ENCODE measurements around the gene VPS36. TPM values are rescaled to one million over a fixed set of nuclear protein-coding genes. Genes with fewer than 3 reads are reported as not detected.

The VPS36 gene
- total and polyA plus RNA-seq, 2 of the 8 experiments (the other 6 are each of a cell fraction or from before 2014, with no cell fraction given): 14.1 to 19.8 TPM

- ChIA-PET POLR2A (ENCODE audit: partially characterized antibody) (no interaction called here), CTCF (ENCODE audit: partially characterized antibody) (interaction anchor here (1.1 kb wide), 1 partner anchor 19 kb away, joined by 3 read pairs; no protein-coding TSS in a partner anchor)
- H3K9ac ChIP-seq (replicated peaks in 1 of 4; ENCODE audit: extremely low read depth in 1 of 4, low read depth in 3 of 4, low read length in 3 of 4): no peak overlapping the region
- H3K23me2 ChIP-seq (ENCODE audit: low read depth, low read length): no peaks in the 10 kb centered on the region
- H3K79me1 ChIP-seq (ENCODE audit: low read depth, low read length): no peaks in the 10 kb centered on the region
- H3K9me3 ChIP-seq (ENCODE audit: insufficient read depth in 2 of 2, low read depth in 1 of 2, low read length in 1 of 2): no peaks in the 10 kb centered on the region
- DNase-seq (ENCODE audit: low read depth in 1 of 2, low spot score in 2 of 2) (no peak), FAIRE-seq (no peak)
- no peak overlapping the region for H3K14ac ChIP-seq (ENCODE audit: insufficient read length)
- H2BK15ac ChIP-seq (ENCODE audit: low read length): no peak overlapping the region
- H3K23ac ChIP-seq (ENCODE audit: insufficient read length): no peak overlapping the region
- H3K27ac ChIP-seq (ENCODE audit: low read depth, low read length): no peak overlapping the region
- H2BK5ac ChIP-seq (ENCODE audit: low read depth, low read length): no peak overlapping the region
- H4K5ac ChIP-seq (ENCODE audit: insufficient read length, low read depth, low read length): no peak overlapping the region
- no peaks in the 10 kb centered on the region for H3K27me3 ChIP-seq (replicated peaks in 1 of 4; ENCODE audit: control insufficient read depth in 3 of 4, extremely low read depth in 1 of 4, insufficient read depth in 3 of 4, low read length in 3 of 4)
- H2BK120ac ChIP-seq (replicated peaks; ENCODE audit: low read depth, low read length): no peak overlapping the region
- H2BK12ac ChIP-seq (ENCODE audit: low read depth, low read length): no peak overlapping the region
- H4K8ac ChIP-seq (ENCODE audit: extremely low read depth, insufficient read depth, low read length): no peak overlapping the region
- no peak overlapping the region for H3K18ac ChIP-seq (ENCODE audit: extremely low read depth, low read length)
- no peaks in the 10 kb centered on the region for H3K79me2 ChIP-seq (ENCODE audit: control insufficient read depth in 1 of 2, insufficient read depth in 2 of 2, low read length in 2 of 2)
- H2AK5ac ChIP-seq (ENCODE audit: low read depth, low read length): no peak overlapping the region
- no peak overlapping the region for H3K4me3 ChIP-seq (ENCODE audit: extremely low read depth in 1 of 4, insufficient read depth in 2 of 4, low read depth in 3 of 4, low read length in 4 of 4)
- no peak overlapping the region for H2AFZ ChIP-seq (ENCODE audit: low read length)
- H2BK20ac ChIP-seq (ENCODE audit: low read length): no peak overlapping the region
- no peak overlapping the region for H4K91ac ChIP-seq (replicated peaks; ENCODE audit: insufficient read length, low read length)
- WGBS, 2 experiments (ENCODE audit: extremely low coverage in 1 of 2, insufficient coverage in 1 of 2, insufficient read length in 1 of 2, insufficient replicate concordance in 2 of 2, low coverage in 1 of 2, low lambda C conversion rate in 2 of 2, missing lambda C conversion rate in 1 of 2): 90% methylated on average over 2 of the region's 2 CpGs; no CpG with 5 or more reads in 1 of the 2 experiments
- peaks cover 0 to 20% (median 4%) of the 10 kb centered on the region in 4 experiments; a peak in 5 of 8 replicates for H3K36me3 ChIP-seq (ENCODE audit: control insufficient read depth in 2 of 4, insufficient read depth in 4 of 4, low read length in 3 of 4)
- no peaks in the 10 kb centered on the region for H4K20me1 ChIP-seq (replicated peaks in 1 of 2; ENCODE audit: control insufficient read depth in 1 of 2, insufficient read depth in 2 of 2, low read length in 2 of 2)
- H3K4me2 ChIP-seq (ENCODE audit: insufficient read depth in 1 of 2, low read depth in 2 of 2, low read length in 2 of 2): no peak overlapping the region
- H3K4ac ChIP-seq (replicated peaks; ENCODE audit: insufficient read length, low read depth, low read length): no peak overlapping the region
- no peak overlapping the region for H3K56ac ChIP-seq (replicated peaks; ENCODE audit: insufficient read length, low read depth, low read length)
- no peaks in the 10 kb centered on the region for H3K4me1 ChIP-seq (replicated peaks in 1 of 4; ENCODE audit: control insufficient read depth in 3 of 4, insufficient read depth in 4 of 4, low read length in 3 of 4)
- TF ChIP-seq CBX8 (IDR thresholded peaks at IDR 0.05; ENCODE audit: borderline replicate concordance, low read depth, low read length): no peak
- TF ChIP-seq USF2 (IDR thresholded peaks at IDR 0.05; ENCODE audit: low read length): no peak
- no peak for TF ChIP-seq GABPA (IDR thresholded peaks at IDR 0.05; ENCODE audit: borderline replicate concordance, insufficient read depth, low read length)
- TF ChIP-seq CHD2 (IDR thresholded peaks at IDR 0.05; ENCODE audit: low read length): no peak
- TF ChIP-seq TBP (IDR thresholded peaks at IDR 0.05; ENCODE audit: low read depth, low read length): no peak
- no peak for TF ChIP-seq YY1 (IDR thresholded peaks at IDR 0.05; ENCODE audit: low read depth, low read length)
- no peak for TF ChIP-seq E2F6 (IDR thresholded peaks at IDR 0.05)
- no peak for TF ChIP-seq NRF1 (IDR thresholded peaks at IDR 0.05; ENCODE audit: low read depth, low read length)
- TF ChIP-seq CTBP2 (IDR thresholded peaks at IDR 0.05; ENCODE audit: borderline replicate concordance, insufficient read depth, insufficient read length, low read length): no peak
- no peak for TF ChIP-seq CEBPB (IDR thresholded peaks at IDR 0.05; ENCODE audit: low read depth, low read length)
- no peak for TF ChIP-seq CHD1 (IDR thresholded peaks at IDR 0.05; ENCODE audit: low read depth, low read length)
Measured at GRCh38 chr13:52428295-52428694, 22.1 kb downstream of the VPS36 start.

Data from H1 (cell line).